ENCODE data around the gene PRKCZ.

Gene PRKCZ

GRCh38 chr1:2198571-2198970, 148.4 kb downstream of the PRKCZ start:
- DNase-seq: no peak

- DNase-seq: peak; percentile 94
Measured at GRCh38 chr1:2199042-2199810, 149.0 kb downstream of the PRKCZ start.

GRCh38 chr1:2200308-2200943, 150.2 kb downstream of the PRKCZ start:
- no peak for DNase-seq

GRCh38 chr1:2201062-2201461, 150.9 kb downstream of the PRKCZ start:
- DNase-seq: no peak

- no peak for DNase-seq
Measured at GRCh38 chr1:2202008-2202575, 151.9 kb downstream of the PRKCZ start.

GRCh38 chr1:2202843-2203601, 152.8 kb downstream of the PRKCZ start:
- no peak for DNase-seq

- no peak for DNase-seq
Measured at GRCh38 chr1:2203671-2204414, 153.6 kb downstream of the PRKCZ start.

GRCh38 chr1:2204415-2205190, 154.4 kb downstream of the PRKCZ start:
- no peak for DNase-seq

- DNase-seq: peak; percentile 97
Measured at GRCh38 chr1:2205191-2205952, 155.2 kb downstream of the PRKCZ start.

- DNase-seq: no peak
Measured at GRCh38 chr1:2206813-2207487, 156.7 kb downstream of the PRKCZ start.

- DNase-seq: no peak
Measured at GRCh38 chr1:2208309-2209239, 158.4 kb downstream of the PRKCZ start.

- DNase-seq: no peak
Measured at GRCh38 chr1:2209400-2210083, 159.3 kb downstream of the PRKCZ start.

GRCh38 chr1:2210084-2210653, 160.0 kb downstream of the PRKCZ start:
- no peak for DNase-seq

GRCh38 chr1:2210786-2211185, 160.6 kb downstream of the PRKCZ start:
- no peak for DNase-seq

- DNase-seq: no peak
Measured at GRCh38 chr1:2212274-2212531, 162.0 kb downstream of the PRKCZ start.

- peak; percentile 57 for DNase-seq
Measured at GRCh38 chr1:2212532-2213491, 162.6 kb downstream of the PRKCZ start.
